Suprapubic skin (tissue), 3 donors: ENCODE measurements around the gene ASIC3.

Experiments used
- CTCF ChIP-seq, 2 donors: fragments of 200-600 bp in 1 of 2; fragments of 450-650 bp in 1 of 2; sonication (generic) in 1 of 2; IDR thresholded peaks; one replicate each; pipeline ENCODE4 v1.5.1; 2016 to 2019; ENCODE audit warnings: antibody characterized with exemption in 2 of 2, mild to moderate bottlenecking in 1 of 2, moderate library complexity in 1 of 2
- POLR2A ChIP-seq, 2 donors: fragments of 450-650 bp; IDR thresholded peaks; one replicate each; pipeline ENCODE4 v1.6.1; 2017; ENCODE audit warnings: antibody characterized with exemption in 2 of 2, mild to moderate bottlenecking in 2 of 2, moderate library complexity in 2 of 2

GRCh38 chr7:151013733-151014497 is 34.4 kb upstream of the ASIC3 start:
- TF ChIP-seq POLR2A (IDR thresholded peaks at IDR 0.05) = no peak
- no peak for TF ChIP-seq CTCF (IDR thresholded peaks at IDR 0.05)
